Activated gamma-delta T cell treated with Interleukin-2 at 50 U/mL for 16 hours (primary cell): ENCODE results near the gene PCYT1B.
"Not testable (repeated sequence)": the region's sequence is repeated elsewhere in the genome, so short reads cannot be mapped to it uniquely, and the experiment has no call there.

Experiments
- DNase-seq: peaks from one replicate; pipeline ENCODE4 v3.0.0-alpha.2; 2020

The PCYT1B gene

GRCh38 chrX:24643116-24643515, 4.0 kb downstream of the PCYT1B start:
- DNase-seq: no peak

- no peak for DNase-seq
Observed at GRCh38 chrX:24629701-24630100, 17.4 kb downstream of the PCYT1B start.

DNA sequence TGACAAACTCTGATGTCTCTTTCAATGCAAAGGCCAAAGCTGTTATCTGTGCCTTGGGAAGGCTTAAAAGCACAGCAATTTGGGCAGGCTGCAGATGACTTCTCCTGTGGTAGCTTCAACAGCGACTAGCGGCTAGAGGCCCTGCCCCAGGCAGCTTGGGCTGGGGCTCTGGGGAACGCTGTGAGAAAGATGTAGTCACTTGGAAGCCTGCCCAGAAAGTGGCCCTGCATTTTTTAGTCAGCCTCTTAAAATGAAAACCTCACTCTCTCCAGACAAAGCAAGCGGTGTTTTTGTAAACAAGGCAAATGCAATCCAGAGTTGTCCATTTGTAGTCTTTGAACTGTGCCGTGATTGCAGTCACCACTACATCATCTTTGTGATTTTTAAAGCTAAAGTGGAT, 27.5 kb downstream of the PCYT1B start:
- DNase-seq: no peak

GRCh38 chrX:24610516-24610915, 36.6 kb downstream of the PCYT1B start:
- DNase-seq: no peak

DNA sequence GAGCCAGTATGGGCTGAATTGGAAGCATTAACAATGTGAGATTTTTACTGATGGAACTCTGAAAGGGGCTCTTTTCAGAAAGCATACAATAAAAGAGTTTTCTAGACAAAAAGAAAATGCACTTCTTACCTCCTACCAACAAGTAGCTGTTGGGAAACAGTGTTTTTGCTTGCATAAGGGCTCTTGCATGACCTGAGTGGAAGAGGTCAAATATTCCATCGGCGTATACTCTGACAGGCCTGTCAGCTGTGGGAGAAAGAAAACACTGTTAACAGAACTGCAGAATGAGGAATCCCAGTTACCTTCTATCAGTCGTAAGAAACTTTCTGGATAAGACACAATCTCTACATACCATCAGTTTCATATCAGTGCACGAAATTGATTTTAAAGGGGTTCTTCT, 39.5 kb downstream of the PCYT1B start:
- DNase-seq: no peak

DNA sequence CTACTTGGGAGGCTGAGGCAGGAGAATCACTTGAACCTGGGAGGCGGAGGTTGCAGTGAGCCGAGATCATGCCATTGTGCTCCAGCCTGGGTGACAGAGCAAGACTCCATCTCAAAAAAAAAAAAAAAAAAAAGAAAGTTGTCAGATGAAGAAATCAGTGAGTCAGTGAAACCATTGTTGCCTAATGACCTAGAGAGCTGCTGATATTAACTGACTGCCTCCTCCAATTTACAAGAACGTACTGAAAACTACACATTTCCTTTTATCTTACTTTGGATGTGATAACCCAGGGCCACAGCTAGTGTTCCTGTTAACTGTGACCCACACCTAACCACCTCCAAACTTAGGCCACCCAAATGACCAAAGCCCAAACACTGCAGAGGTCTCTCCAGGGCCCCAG, 41.2 kb downstream of the PCYT1B start:
- DNase-seq: not testable (repeated sequence)

GRCh38 chrX:24603191-24603590, 44.0 kb downstream of the PCYT1B start:
- no peak for DNase-seq

DNA sequence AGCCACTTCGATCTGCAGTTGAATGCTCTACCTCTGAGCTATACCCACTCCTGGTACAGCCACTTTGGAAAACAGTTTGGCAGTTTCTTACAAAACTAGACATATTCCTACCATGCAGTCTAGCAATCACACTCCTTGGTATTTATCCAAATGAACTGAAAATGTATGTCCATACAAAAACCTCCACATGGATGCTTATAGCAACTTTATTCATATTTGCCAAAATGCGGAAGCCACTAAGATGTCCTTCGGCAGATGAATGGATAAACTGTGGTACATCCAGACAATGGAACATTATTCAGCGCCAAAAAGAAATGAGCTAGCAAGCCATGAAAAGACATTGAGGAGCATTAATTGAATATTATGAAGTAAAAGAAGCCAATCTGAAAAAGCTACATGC, 45.3 kb downstream of the PCYT1B start:
- DNase-seq: no peak

DNA sequence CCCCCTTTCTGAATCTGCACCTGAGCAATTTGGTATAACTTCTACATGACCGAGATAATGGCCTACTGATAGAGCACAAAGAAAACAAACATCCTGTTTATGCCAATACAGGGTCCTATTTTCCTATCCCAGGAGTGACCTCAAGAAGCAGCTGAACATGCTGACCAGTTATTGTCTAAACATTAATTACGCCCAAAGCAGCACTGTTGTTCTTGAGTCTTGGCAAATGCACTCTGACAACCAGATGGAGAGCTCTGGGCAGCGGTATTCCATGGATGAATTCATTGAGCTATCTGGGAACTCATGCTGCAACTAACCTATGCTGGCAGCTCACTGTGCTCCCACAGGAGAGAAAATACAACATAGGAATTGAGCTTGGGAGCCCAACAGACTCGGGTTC, 52.6 kb downstream of the PCYT1B start:
- no peak for DNase-seq

DNA sequence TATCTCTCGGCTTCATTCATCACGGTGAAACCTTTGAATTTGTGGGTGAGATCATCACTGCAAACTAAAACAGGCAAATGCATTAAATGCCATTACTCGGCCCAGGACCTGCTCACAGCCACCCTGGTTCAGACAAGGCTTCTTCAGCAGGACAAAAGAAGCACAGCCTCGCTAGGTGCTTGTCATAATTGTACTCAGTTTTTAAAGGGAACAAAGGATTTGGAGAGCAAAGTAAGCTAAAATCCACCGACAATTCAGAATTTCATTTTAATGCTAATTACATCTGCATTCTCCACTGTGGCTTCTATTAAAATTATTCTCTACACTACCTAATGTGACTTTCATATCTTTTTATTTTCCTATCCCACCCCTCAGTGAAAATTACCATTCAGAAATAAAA, 57.0 kb downstream of the PCYT1B start:
- DNase-seq: no peak

- DNase-seq: no peak
Observed at GRCh38 chrX:24577091-24577490, 70.1 kb downstream of the PCYT1B start.

GRCh38 chrX:24575496-24575895, 71.7 kb downstream of the PCYT1B start:
- no peak for DNase-seq

DNA sequence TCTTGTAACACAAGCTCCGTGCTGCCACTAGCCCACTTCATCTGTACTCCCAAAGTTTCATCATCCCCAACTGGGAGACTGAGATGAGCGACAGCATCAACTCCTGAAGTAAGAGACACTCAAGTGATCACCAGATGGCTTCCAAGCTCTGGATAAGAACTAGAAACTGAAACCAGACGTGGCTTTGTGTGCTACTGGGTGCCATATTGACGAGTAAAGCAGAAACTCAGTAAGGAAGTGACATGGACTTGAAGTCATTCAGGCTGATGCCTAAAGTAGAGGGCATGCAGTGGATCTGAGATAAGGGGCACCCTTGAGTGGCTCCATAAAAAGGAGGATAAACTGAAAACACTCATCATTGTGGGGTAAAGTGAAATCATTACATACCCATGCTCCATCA, 72.4 kb downstream of the PCYT1B start:
- DNase-seq: no peak

DNA sequence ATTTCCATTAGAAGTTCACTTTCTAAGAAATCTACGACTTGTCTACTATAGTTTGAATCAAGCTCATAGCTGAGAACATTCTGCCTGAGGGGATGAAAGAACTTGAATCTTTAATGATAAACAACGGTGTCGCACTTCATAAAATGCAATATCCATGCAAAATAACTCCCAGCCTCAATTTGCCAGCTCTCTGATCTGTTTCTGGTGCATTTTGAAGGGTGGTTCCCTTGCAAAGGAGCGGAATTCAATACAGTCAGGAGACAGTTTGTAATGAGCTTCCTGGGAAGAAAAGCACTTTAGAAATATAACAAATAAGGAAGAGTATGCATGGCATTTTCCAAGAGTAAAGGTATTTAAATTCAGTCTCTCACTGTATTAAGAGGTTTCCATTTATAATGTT, 80.0 kb downstream of the PCYT1B start:
- no peak for DNase-seq

DNA sequence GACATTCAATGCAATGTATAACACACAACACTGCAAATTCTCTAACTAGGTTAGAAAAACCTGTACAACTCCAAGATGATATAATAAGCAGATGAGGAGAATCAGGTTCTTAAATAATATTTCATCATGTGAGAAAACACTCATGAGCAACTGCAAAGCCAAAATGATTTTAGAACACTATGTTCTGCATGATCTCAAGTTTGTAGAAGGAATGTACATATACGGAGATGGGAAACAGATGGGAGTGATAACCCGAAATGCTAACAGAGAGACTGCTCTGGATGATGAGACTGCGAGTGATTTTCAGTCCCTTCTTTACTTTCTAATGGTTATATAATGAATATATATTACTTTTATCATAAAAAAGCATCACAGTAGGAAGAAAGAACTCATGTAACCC, 80.9 kb downstream of the PCYT1B start:
- no peak for DNase-seq

DNA sequence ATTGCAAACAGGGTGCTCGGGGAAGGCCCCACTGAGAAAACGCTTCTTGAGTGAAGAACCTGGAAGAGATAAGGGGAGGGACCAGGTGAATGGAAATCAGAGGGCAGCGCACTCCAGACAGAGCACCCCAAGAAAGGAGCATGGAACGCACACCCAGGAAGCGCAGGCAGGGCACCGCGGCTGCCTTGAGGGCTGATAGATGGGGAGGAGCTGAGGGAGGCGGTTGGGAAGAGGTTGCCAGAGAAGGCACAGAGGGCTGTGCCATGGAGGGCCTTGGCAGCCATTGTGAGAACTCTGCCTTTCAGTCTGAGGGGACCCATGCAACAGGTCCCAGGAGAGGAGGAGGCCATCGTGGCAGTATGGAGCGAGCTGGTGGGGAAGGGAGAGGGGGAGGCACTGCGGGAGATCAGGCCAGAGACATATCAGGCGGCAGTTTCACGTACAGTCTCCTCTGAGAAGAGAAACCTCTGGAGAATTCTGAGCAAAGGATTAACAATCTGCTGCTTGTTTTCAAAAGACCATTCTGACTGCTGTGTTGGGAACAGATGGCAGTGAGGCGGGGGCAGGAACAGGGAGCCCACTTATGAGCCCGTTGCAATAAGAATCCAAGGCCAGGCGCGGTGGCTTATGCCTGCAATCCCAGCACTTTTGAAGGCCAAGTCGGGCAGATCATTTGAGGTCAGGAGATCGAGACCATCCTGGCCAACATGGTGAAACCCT, 83.7 kb downstream of the PCYT1B start:
- no peak for DNase-seq

DNA sequence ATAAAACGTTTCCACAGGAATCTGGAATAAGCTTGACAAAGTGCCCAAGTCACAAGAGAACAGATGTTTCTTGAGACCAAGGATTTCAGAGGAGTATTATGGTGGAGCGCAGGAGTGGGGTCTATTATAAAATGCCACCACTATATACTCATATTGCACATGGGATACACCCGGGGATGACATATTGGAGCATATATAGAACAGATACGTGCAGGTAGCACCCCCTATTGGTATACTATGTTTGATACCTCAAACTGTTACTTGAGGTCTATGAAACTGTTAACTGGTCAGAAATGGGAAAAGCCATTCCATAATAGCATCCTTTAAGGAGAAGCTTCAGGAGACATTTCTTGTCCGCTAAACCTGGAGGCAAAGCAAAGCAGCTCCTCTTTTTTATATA, 86.0 kb downstream of the PCYT1B start:
- no peak for DNase-seq

- DNase-seq: no peak
Observed at GRCh38 chrX:24553011-24553410, 94.1 kb downstream of the PCYT1B start.

GRCh38 chrX:24550166-24550565, 97.0 kb downstream of the PCYT1B start:
- no peak for DNase-seq

GRCh38 chrX:24547961-24548360, 99.2 kb downstream of the PCYT1B start:
- DNase-seq: no peak

GRCh38 chrX:24542756-24543155, 104.4 kb downstream of the PCYT1B start:
- DNase-seq: no peak

GRCh38 chrX:24536551-24536950, 110.6 kb downstream of the PCYT1B start:
- no peak for DNase-seq

DNA sequence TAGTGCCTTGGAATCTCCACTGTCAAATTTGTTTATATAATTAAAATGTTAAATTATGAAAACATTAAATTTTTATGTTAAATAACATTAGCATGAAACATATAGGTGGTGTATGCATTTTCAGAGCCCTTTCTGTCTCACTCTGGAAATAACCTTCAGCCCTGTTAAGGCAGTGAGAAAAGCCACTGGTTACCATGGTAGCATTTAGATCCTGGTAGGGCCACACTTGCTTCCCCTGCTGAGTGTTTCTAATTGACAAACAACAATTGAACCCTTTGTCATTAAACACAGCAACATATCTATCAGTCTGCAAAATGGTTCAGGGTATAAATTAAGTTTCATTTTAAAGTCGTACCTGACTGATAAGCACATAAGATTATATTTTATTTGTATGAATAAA, 118.5 kb downstream of the PCYT1B start:
- DNase-seq: no peak

- DNase-seq: no peak
Observed at GRCh38 chrX:24526616-24527015, 120.5 kb downstream of the PCYT1B start.

DNA sequence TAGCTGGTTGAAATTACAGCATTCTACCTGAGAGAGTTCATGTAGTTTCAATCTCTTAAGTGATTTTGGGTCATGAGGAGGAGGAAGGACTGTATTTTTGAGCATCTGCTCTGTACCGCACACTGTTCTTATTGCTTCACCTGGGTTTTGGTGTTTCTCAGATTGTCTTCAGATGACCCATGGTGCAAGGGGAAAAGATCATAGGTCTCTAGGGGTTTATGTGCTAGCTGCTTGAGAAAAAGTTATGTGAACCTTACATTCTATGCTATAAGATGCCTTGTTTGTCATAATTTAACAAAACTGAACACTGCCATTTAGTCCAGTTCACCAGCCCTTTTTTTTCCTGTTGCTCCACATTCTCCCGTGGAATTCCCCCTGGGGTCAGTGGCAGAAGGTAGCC, 121.7 kb downstream of the PCYT1B start:
- DNase-seq: no peak

DNA sequence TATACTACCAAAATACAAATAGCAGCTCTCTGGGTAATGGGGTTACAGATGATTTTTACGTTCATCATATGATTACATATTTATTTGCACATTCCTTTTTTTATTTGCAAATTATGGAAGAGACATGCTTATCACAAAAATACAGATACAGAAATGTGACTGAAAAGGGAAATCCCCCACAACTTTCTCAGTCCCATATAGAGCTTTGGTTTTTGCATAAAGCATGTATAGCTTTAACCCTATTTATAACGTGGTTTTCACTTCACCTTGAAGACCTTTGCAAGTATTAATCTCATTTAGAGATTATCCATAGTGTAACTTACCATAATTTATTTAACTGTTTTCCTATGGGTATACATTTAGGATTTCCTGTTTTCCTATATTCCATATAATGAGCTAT, 126.7 kb downstream of the PCYT1B start:
- no peak for DNase-seq
